Sigmoid colon (tissue), 7 donors: ENCODE measurements around the gene DGKD. TPM values are rescaled to one million over a fixed set of nuclear protein-coding genes. Genes with fewer than 3 reads are reported as not detected.

Source experiments
- DNase-seq: peaks from one replicate; pipeline ENCODE4 v3.0.0-alpha.2; 2019
- H3K27ac ChIP-seq, 4 donors: fragments of 200-600 bp; sonication (generic); one replicate each; pipeline ENCODE4 v1.5.1; 2016 to 2019; ENCODE audit warnings: mild to moderate bottlenecking in 1 of 4
- H3K27me3 ChIP-seq, 3 donors: fragments of 200-600 bp; sonication (generic); one replicate each; pipeline ENCODE4 v1.5.1; 2019; ENCODE audit warnings: mild to moderate bottlenecking in 1 of 3
- H3K36me3 ChIP-seq, 4 donors: fragments of 200-600 bp; sonication (generic); one replicate each; pipeline ENCODE4 v1.5.1; 2016 to 2019
- H3K4me1 ChIP-seq, 4 donors: fragments of 200-600 bp; sonication (generic); one replicate each; pipeline ENCODE4 v1.5.1; 2017 to 2019
- H3K4me3 ChIP-seq, 4 donors: fragments of 200-600 bp; sonication (generic); one replicate each; pipeline ENCODE4 v1.5.1; 2017 to 2019; ENCODE audit warnings: mild to moderate bottlenecking in 2 of 4, moderate library complexity in 1 of 4
- H3K9me3 ChIP-seq, 4 donors: fragments of 200-600 bp in 3 of 4; sonication (generic) in 3 of 4; one replicate each; pipeline versions ENCODE4 v1.5.1 to v1.6.1; 2013 to 2019
- CTCF ChIP-seq, 4 experiments: fragments of 450-650 bp in 3 of 4; fragments of 200-600 bp in 1 of 4; IDR thresholded peaks; one replicate each; pipeline ENCODE4 v1.5.1; 2016 to 2019; ENCODE audit warnings: antibody characterized with exemption in 4 of 4, mild to moderate bottlenecking in 3 of 4, moderate library complexity in 2 of 4
- EP300 ChIP-seq, 4 donors: sonication (generic); formaldehyde crosslinking; IDR thresholded peaks; one replicate each; pipeline ENCODE4 v1.6.1; 2017; ENCODE audit warnings: antibody characterized with exemption in 4 of 4
- POLR2A ChIP-seq, 2 donors: fragments of 450-650 bp; IDR thresholded peaks; one replicate each; pipeline ENCODE4 v1.6.1; 2016; ENCODE audit warnings: antibody characterized with exemption in 2 of 2, mild to moderate bottlenecking in 2 of 2, moderate library complexity in 2 of 2
- POLR2AphosphoS5 ChIP-seq, 4 donors: sonication (generic); formaldehyde crosslinking; IDR thresholded peaks; one replicate each; pipeline ENCODE4 v1.6.1; 2017; ENCODE audit warnings: antibody characterized with exemption in 4 of 4
- WGBS, 2 donors: extraction: QIAGEN DNeasy Blood & Tissue Kit; methylation state at CpG; one replicate each; pipeline ENCODE4 v1.1.7; 2013; 5-methylcytosine and 5-hydroxymethylcytosine counted together
- intact Hi-C: fragments of 100-400 bp; cut with DNase I; formaldehyde crosslinking; loops from one replicate; pipeline ENCODE4 v1.15.1; 2023
- polyA plus RNA-seq, 3 donors: library from polyadenylated mRNA; stranded (reverse); fragments of 200-250 nt; gene quantifications; one replicate each; pipeline ENCODE4 v1.2.3, GENCODE V29; 2013
- total RNA-seq, 4 donors: library from RNA; depleted of rRNA; stranded (reverse); fragments of >200 nt; gene quantifications; one replicate each; pipeline ENCODE4 v1.1.0, GENCODE V29; 2016
- donor health status: healthy with polysubstance abuse.
- donor health status: Bipolar disorder and iron deficiency.
- donor health status: healthy.

DGKD gene
- total and polyA plus RNA-seq, 7 donors = 10.7 to 67.0 (median 19.7) TPM

- Histone ChIP-seq H3K4me3 (no peak overlapping the region), H3K9me3 (no peaks in the 10 kb centered on the region), H3K4me1 (no peaks in the 10 kb centered on the region), H3K36me3 (no peaks in the 10 kb centered on the region), H3K27me3 (no peaks in the 10 kb centered on the region), H3K27ac (no peak overlapping the region)
- 29 to 71% methylated on average over 5 of the region's 5 CpGs for WGBS, 2 donors
- intact Hi-C loops = no loop called here
- DNase-seq = no peak
- TF ChIP-seq EP300 (IDR thresholded peaks at IDR 0.05) (no peak), POLR2A (IDR thresholded peaks at IDR 0.05) (no peak), CTCF (IDR thresholded peaks at IDR 0.05) (no peak), POLR2AphosphoS5 (IDR thresholded peaks at IDR 0.05) (no peak)
These were observed 17.8 kb upstream of the DGKD start for GRCh38 chr2:233336541-233336940.

DNA sequence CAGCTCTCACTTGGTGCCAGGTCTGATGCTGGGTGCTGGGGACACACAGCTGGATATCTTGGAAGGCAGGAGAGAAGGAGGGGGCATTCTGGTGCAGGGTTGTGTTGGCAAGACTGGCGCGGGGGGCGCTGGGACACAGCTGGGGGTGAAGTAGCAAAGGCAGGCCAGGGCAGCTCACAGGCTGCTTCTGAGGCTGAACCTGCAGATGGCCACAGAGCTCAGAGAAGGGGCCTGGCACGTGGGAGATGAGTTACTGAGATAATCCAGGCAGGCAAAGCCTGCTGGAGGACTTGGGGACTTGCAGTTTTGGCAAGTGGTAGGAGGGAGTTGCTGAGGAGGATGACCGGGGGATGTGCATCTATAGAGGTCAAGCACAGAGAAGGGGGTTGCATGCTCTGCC, 16.2 kb upstream of the DGKD start:
- no peak for DNase-seq
- Histone ChIP-seq H3K4me1 (no peaks in the 10 kb centered on the region), H3K36me3 (no peaks in the 10 kb centered on the region), H3K9me3 (no peaks in the 10 kb centered on the region), H3K27ac (no peak overlapping the region), H3K4me3 (no peak overlapping the region), H3K27me3 (no peaks in the 10 kb centered on the region)
- TF ChIP-seq POLR2AphosphoS5 (IDR thresholded peaks at IDR 0.05) (no peak), CTCF (IDR thresholded peaks at IDR 0.05) (no peak), EP300 (IDR thresholded peaks at IDR 0.05) (no peak), POLR2A (IDR thresholded peaks at IDR 0.05) (no peak)
- intact Hi-C loops = no loop called here
- WGBS, 2 donors = 84 to 93% methylated on average over 5 of the region's 5 CpGs

GRCh38 chr2:233338812-233339368, 15.4 kb upstream of the DGKD start:
- Histone ChIP-seq H3K9me3 (no peaks in the 10 kb centered on the region), H3K4me3 (no peak overlapping the region), H3K36me3 (no peaks in the 10 kb centered on the region), H3K27me3 (no peaks in the 10 kb centered on the region), H3K27ac (no peak overlapping the region), H3K4me1 (no peaks in the 10 kb centered on the region)
- DNase-seq = no peak
- TF ChIP-seq CTCF (IDR thresholded peaks at IDR 0.05) (no peak), EP300 (IDR thresholded peaks at IDR 0.05) (no peak), POLR2AphosphoS5 (IDR thresholded peaks at IDR 0.05) (no peak), POLR2A (IDR thresholded peaks at IDR 0.05) (no peak)
- WGBS, 2 donors = 75 to 82% methylated on average over 3 of the region's 3 CpGs
- intact Hi-C loops = no loop called here

DNA sequence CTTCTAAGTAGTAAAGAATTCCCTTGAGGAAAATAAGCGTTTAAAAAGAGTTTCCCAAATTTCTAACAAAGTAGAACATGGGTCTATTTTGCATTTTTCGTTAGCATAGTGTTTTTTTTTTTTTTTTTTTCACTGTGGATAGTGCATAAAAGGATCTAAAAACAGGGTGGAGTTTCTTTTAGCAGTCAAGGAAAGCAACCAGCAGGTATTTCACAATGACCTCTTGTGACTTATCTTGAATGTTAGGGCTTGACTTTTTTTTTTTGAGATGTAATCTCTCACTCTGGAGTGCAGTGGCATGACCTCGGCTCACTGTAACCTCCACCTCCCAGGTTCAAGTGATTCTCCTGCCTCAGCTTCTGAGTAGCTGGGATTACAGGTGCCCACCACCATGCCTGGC, 14.9 kb upstream of the DGKD start:
- TF ChIP-seq CTCF (IDR thresholded peaks at IDR 0.05) (no peak), POLR2AphosphoS5 (IDR thresholded peaks at IDR 0.05) (no peak), EP300 (IDR thresholded peaks at IDR 0.05) (no peak), POLR2A (IDR thresholded peaks at IDR 0.05) (no peak)
- no peak for DNase-seq
- no peak overlapping the region for H3K27ac ChIP-seq
- H3K36me3 ChIP-seq = no peaks in the 10 kb centered on the region
- H3K9me3 ChIP-seq = no peaks in the 10 kb centered on the region
- H3K4me3 ChIP-seq = no peak overlapping the region
- intact Hi-C loops = no loop called here
- no peaks in the 10 kb centered on the region for H3K4me1 ChIP-seq
- H3K27me3 ChIP-seq = no peaks in the 10 kb centered on the region
- WGBS, 2 donors = 28 to 38% methylated on average over 3 of the region's 3 CpGs

- intact Hi-C loops = no loop called here
These were observed 13.0 kb upstream of the DGKD start for GRCh38 chr2:233341296-233341695.

More at GRCh38 chr2:233341296-233341695, 13.0 kb upstream of the DGKD start:
- Histone ChIP-seq H3K9me3 (no peaks in the 10 kb centered on the region), H3K4me3 (no peak overlapping the region), H3K27me3 (no peaks in the 10 kb centered on the region), H3K4me1 (no peaks in the 10 kb centered on the region), H3K27ac (no peak overlapping the region), H3K36me3 (no peaks in the 10 kb centered on the region)
- 97 to 98% methylated on average over 3 of the region's 3 CpGs for WGBS, 2 donors
- TF ChIP-seq POLR2AphosphoS5 (IDR thresholded peaks at IDR 0.05) = no peak
- no peak for TF ChIP-seq EP300 (IDR thresholded peaks at IDR 0.05)
- TF ChIP-seq CTCF (IDR thresholded peaks at IDR 0.05) = no peak
- no peak for TF ChIP-seq POLR2A (IDR thresholded peaks at IDR 0.05)
- no peak for DNase-seq
